ENCODE results near the gene SLC6A7.

DNA sequence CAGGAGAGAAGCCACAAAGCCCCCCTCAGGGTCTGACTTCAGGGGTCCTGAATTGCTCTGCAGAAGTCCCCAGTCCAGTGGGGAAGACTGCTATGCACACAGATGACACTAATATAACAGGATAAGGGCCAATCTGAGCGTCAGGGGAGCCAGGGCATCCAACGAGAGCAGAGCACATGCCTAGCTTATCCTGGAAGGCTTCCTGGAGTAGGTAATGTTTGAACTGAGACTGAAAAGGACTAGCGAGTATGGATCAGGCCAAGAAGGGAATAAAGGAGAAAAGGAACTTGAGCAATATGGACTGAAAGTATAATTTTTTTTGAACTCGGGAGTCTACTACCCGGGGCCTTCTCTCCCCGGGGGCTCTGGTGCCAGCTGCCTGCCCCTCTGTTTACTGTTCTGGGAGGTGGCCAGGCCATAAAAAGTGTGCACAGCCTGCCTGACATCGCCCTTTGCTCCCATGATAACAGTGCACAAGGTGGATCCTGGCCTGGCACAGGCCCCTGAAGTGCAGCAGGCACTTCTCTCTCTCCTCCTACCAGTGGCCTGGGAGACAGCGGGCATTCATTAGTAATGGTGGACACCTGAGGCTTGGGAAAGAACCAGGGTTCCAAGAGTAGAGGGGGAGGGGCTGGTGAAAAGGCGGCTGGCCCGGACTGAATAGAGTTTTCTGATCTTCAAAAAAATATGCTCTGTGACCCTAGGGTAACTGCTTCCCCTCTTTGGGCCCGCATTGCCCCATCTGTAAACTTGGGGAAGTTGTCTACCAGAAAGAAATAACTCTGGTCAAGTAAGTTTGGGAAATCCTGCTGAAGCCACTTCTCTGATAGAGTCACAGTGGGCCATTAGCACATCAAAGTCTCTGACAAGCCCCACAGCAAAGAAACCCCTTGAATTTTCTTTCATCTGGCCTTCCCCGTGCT, 4.6 kb upstream of the SLC6A7 start:
- TF ChIP-seq, protein P1, sequence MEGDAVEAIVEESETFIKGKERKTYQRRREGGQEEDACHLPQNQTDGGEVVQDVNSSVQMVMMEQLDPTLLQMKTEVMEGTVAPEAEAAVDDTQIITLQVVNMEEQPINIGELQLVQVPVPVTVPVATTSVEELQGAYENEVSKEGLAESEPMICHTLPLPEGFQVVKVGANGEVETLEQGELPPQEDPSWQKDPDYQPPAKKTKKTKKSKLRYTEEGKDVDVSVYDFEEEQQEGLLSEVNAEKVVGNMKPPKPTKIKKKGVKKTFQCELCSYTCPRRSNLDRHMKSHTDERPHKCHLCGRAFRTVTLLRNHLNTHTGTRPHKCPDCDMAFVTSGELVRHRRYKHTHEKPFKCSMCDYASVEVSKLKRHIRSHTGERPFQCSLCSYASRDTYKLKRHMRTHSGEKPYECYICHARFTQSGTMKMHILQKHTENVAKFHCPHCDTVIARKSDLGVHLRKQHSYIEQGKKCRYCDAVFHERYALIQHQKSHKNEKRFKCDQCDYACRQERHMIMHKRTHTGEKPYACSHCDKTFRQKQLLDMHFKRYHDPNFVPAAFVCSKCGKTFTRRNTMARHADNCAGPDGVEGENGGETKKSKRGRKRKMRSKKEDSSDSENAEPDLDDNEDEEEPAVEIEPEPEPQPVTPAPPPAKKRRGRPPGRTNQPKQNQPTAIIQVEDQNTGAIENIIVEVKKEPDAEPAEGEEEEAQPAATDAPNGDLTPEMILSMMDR (IDR thresholded peaks at IDR 0.05; ENCODE audit: low read depth, low read length), result no peak
- no peak for TF ChIP-seq EZH2phosphoT487 (IDR thresholded peaks at IDR 0.05; ENCODE audit: low read depth)
